ENCODE measurements around the gene CDH23.

CDH23 gene

GRCh38 chr10:71638822-71639719 lies 242.4 kb downstream of the CDH23 start:
- no peak overlapping the region for H3K4me3 ChIP-seq (ENCODE audit: low read depth, low read length)
- no peak for TF ChIP-seq CTCF (conservative IDR thresholded peaks at IDR 0.05; ENCODE audit: low read depth, low read length)
- DNase-seq (ENCODE audit: low read depth) = no peak

- no peak overlapping the region for H3K4me3 ChIP-seq (ENCODE audit: low read depth, low read length)
- no peak for DNase-seq (ENCODE audit: low read depth)
- TF ChIP-seq CTCF (conservative IDR thresholded peaks at IDR 0.05; ENCODE audit: low read depth, low read length) = no peak
Measured at GRCh38 chr10:71640607-71641006, 243.9 kb downstream of the CDH23 start.

GRCh38 chr10:71641449-71641848 lies 244.7 kb downstream of the CDH23 start:
- no peak for DNase-seq (ENCODE audit: low read depth)
- no peak for TF ChIP-seq CTCF (conservative IDR thresholded peaks at IDR 0.05; ENCODE audit: low read depth, low read length)
- no peak overlapping the region for H3K4me3 ChIP-seq (ENCODE audit: low read depth, low read length)

GRCh38 chr10:71641986-71642385 lies 245.3 kb downstream of the CDH23 start:
- TF ChIP-seq CTCF (conservative IDR thresholded peaks at IDR 0.05; ENCODE audit: low read depth, low read length) = no peak
- no peak overlapping the region for H3K4me3 ChIP-seq (ENCODE audit: low read depth, low read length)
- no peak for DNase-seq (ENCODE audit: low read depth)

- no peak for TF ChIP-seq CTCF (conservative IDR thresholded peaks at IDR 0.05; ENCODE audit: low read depth, low read length)
- DNase-seq (ENCODE audit: low read depth) = no peak
- no peak overlapping the region for H3K4me3 ChIP-seq (ENCODE audit: low read depth, low read length)
Measured at GRCh38 chr10:71643904-71644303, 247.2 kb downstream of the CDH23 start.

- no peak for DNase-seq (ENCODE audit: low read depth)
Measured at GRCh38 chr10:71644307-71645180, 247.8 kb downstream of the CDH23 start.

More at GRCh38 chr10:71644307-71645180, 247.8 kb downstream of the CDH23 start:
- TF ChIP-seq CTCF (conservative IDR thresholded peaks at IDR 0.05; ENCODE audit: low read depth, low read length) = no peak
- no peak overlapping the region for H3K4me3 ChIP-seq (ENCODE audit: low read depth, low read length)

Measured in choroid plexus epithelial cell (primary cell).